ENCODE measurements around the gene SENP3.
A peak's percentile ranks its signal among the peaks of the same experiment; 100 is the strongest.

Gene SENP3

DNA sequence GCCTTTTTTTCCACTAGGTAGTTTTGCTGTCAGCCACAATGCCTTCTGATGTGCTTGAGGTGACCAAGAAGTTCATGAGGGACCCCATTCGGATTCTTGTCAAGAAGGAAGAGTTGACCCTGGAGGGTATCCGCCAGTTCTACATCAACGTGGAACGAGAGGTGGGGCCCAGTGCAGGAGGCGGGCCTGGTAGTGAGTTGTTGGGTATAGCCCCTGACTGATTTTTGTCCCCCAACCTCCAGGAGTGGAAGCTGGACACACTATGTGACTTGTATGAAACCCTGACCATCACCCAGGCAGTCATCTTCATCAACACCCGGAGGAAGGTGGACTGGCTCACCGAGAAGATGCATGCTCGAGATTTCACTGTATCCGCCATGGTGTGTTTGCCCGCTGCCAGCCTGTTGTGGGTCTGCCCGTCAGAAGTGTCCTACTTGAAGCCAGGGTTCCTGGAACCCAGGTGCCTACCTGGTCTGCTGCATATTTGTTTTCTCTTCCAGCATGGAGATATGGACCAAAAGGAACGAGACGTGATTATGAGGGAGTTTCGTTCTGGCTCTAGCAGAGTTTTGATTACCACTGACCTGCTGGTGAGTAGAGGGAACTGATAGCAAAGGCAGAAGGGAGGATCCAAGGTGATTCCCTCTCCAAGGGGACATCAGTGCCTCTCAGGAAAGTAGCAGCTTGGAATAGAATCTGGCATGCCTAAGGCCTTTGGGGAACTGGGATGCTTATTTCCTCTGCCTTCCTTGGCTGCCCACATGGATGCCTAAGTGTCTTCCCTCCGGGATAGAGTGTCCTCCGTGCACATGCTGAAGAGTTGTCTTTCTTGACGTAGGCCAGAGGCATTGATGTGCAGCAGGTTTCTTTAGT is 15.8 kb downstream of the SENP3 start:
- no peak for DNase-seq

DNA sequence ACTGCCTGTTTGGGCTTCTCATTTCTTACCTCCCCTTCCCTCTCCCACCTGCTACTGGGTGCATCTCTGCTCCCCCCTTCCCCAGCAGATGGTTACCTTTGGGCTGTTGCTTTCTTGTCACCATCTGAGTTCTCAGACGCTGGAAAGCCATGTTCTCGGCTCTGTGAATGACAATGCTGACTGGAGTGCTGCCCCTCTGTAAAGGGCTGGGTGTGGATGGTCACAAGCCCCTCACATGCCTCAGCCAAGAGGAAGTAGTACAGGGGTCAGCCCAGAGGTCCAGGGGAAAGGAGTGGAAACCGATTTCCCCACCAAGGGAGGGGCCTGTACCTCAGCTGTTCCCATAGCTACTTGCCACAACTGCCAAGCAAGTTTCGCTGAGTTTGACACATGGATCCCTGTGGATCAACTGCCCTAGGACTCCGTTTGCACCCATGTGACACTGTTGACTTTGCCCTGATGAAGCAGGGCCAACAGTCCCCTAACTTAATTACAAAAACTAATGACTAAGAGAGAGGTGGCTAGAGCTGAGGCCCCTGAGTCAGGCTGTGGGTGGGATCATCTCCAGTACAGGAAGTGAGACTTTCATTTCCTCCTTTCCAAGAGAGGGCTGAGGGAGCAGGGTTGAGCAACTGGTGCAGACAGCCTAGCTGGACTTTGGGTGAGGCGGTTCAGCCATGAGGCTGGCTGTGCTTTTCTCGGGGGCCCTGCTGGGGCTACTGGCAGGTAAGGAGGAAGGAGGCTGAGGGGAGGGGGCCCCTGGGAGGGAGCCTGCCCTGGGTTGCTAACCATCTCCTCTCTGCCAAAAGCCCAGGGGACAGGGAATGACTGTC is 17.5 kb downstream of the SENP3 start, which contains the start of gene CD68:
Gene CD68 (plus strand): TSS at position 638 of the 833 bp plus-strand sequence. CDS start 40 bp downstream, at position 678.
- DNase-seq, result peak; percentile 88

DNA sequence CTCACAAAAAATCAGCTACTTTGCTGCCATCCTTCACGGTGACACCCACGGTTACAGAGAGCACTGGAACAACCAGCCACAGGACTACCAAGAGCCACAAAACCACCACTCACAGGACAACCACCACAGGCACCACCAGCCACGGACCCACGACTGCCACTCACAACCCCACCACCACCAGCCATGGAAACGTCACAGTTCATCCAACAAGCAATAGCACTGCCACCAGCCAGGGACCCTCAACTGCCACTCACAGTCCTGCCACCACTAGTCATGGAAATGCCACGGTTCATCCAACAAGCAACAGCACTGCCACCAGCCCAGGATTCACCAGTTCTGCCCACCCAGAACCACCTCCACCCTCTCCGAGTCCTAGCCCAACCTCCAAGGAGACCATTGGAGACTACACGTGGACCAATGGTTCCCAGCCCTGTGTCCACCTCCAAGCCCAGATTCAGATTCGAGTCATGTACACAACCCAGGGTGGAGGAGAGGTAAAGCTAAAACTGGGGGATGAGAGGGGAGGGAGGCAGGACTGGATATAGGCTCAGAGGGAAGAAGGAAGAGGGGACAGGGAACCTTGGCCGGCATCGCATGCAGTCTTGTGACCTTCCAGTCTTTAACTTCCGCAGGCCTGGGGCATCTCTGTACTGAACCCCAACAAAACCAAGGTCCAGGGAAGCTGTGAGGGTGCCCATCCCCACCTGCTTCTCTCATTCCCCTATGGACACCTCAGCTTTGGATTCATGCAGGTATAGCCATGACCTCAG is 18.3 kb downstream of the SENP3 start:
- no peak for DNase-seq

DNA sequence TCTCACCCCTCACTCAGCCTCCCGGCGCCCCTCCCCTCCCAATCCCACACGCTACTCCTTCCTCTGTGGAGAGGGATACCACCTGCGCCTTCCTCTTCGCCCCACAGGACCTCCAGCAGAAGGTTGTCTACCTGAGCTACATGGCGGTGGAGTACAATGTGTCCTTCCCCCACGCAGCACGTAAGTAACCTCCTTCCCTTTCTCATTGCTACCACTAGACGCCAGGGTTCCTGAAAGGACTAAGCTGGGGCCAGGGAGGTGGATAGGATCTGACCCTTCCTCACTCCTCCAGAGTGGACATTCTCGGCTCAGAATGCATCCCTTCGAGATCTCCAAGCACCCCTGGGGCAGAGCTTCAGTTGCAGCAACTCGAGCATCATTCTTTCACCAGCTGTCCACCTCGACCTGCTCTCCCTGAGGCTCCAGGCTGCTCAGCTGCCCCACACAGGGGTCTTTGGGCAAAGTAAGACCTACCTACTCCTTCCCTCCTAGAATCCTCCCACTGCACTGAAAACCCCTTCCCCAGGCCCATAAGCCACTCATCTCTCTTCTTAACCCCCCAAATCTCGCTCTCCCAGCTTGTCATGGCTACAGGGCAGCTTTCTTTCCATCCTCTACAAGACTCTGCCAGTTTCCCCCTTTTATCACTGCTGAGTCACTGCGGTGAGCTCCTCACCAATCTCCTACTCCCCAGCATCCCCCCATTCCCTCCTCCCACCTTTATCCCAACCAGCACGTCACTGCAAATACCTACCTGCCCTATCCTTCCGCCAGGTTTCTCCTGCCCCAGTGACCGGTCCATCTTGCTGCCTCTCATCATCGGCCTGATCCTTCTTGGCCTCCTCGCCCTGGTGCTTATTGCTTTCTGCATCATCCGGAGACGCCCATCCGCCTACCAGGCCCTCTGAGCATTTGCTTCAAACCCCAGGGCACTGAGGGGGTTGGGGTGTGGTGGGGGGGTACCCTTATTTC is 19.2 kb downstream of the SENP3 start:
- no peak for DNase-seq

DNA sequence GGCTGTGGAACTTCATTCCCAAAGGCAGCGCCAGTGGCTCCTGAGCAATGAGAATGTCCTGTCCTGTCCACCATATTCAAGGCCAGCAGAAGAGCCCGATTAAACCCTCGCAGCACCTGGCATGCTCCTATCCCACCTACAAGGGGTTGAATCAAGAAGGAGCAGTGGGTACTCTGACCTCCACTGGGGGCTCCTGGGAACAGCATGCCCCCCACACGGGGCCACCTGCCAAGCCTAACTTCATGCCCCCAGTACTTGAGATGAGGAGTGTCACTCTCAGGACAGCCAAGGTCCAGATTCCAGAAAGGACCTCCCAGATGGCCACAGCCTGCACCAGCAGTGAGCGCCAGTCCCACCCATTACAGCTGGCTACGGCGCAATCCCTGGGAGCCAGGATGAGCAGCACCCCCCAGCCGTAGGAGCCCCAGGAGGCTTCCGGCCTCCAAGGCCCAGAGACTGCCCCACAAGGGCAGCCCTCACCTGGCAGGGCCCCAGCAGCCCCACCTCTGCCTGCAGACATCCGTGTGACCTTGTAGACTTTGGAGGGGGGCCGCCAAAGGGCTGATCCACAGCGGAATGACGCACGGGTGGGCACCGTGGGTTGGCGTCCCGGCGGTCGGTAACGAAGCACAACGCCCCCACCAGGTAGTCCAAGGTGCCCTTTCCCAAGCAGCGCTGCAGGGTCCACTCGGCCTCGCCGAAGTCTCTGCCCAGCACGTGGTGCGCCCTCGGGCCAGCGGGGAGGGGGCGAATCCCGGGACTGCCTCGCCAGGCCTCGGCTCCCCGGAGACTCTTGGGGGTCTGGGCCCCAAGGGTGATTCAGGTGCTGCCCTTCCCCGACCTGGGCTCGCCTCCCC is 20.9 kb downstream of the SENP3 start:
- DNase-seq, result no peak

DNA sequence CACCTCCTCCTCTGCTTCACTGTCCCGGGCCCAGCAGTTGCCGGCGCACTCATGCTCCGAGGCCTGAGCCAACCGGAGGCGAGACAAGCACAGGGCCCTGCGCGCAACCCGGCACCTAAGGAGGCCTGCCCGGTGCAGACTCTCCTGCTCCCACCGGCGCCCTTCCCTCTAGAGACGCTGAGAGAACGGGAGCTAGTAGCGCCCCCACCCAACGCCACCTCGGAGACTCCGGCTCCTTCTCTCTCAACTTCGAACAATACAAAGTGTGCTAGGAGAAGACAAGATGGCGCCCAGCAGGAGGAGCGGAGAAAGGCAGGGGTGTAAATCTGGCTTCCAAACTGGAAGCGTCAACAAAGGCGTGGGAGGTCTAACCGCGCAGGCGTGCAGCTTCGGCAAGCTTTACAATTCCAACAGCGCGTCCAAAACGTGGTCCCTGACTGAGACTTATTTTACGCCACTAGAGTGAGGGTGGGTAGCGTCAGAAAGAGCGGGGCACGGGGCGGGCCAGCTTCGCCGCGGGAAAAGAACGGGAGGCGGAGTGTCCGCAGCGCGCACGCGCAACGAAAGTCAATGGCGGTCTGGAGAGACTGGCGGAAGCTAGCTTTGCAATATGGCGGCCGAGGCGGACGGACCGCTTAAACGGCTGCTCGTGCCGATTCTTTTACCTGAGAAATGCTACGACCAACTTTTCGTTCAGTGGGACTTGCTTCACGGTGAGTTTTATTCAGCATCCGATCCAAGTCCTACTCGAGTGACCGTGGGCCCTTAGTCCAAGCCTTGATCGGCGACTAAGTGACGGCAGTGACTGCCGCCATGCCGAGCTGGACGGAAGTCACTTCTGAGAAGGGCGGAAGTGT is 21.8 kb downstream of the SENP3 start, which contains the start of gene MPDU1:
Gene MPDU1 (plus strand): TSS at position 600 of the 857 bp plus-strand sequence. CDS start 11 bp downstream, at position 611.
- DNase-seq, result peak; percentile 98

DNA sequence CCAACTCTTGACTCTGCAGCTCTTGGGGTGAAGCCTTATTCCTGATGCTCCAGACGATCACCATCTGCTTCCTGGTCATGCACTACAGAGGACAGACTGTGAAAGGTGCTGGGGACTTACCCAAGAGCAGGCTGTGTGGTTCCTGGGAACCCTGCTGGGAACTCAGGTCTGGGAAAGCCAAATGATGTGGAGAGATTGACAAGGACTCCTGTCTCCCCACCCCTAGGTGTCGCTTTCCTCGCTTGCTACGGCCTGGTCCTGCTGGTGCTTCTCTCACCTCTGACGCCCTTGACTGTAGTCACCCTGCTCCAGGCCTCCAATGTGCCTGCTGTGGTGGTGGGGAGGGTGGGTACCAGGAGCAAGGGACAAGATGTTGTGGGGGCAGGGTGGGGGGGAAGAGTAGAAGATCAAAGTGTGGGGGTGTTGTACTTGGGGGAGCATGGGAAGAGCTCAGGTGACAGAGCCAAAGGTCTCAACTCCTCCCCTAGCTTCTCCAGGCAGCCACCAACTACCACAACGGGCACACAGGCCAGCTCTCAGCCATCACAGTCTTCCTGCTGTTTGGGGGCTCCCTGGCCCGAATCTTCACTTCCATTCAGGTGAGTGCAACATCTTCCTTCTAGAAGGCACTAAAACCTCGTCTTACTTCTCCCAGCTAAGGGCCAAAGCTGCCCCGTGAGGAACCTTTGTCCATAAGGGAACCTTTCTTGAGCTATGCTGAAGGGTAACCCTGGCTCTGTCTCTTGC is 25.1 kb downstream of the SENP3 start:
- DNase-seq, result peak; percentile 18

DNA sequence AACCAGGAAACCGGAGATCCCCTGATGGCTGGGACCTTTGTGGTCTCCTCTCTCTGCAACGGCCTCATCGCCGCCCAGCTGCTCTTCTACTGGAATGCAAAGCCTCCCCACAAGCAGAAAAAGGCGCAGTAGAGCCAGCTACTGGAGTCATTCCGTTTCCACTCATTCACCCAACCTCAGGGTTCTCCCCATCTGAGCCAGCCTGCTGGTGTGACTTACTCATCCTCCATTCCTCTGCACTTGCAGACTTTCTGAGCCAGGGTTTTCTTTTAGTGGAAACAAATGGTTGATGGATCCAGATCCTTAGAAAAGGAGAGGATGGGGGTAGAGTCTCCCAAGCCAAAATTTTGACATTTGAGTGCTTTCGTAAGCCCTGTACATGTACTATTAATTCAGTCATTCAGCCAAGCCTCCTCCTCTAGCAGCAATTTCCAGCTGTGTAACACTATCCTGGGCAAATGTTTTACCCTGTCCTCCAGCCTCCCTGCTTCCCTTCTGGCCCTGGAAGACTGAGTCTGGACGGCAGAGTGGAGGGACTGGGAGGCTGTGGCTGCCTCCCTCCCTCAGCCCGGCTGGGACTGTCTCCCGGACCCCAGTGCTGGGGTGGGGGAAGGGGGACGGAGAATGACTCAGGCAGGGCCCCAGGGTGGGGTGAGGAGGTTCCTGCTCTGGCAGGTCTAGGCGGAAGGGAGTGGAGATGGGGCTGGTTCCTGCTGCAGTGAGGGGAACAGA is 25.9 kb downstream of the SENP3 start:
- peak; percentile 86 for DNase-seq

DNA sequence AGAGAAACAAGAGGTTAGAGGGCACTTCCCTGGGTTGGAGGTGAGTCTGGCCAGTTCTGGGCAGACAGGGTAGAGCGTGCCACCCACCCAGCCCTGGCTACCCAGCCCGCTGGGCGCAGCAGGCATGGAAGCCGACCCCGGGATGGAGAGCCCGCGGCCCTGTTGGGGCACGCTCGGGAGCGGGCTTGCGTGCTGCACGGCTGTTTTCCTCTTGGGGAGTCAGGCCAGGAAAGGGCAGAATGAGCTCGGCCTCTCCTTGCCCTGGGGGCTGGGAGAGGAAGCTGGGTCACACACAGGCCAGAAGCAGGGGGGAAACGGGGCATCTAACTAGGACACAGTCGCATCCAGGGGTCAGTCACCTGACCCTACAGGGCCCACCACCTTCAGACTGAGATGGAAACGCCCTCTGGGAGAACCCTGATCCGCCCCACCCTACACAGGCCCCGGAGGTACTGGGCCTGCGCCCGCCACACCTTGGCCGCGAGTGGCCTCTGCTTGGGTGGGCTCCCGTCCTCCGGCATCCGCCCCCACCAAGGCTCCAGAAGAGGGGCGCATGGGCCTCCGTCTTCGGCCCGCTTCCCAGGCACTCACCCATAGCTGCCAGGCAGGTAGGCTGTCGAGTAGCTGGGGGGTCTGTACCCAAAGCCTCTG is 27.0 kb downstream of the SENP3 start:
- no peak for DNase-seq

DNA sequence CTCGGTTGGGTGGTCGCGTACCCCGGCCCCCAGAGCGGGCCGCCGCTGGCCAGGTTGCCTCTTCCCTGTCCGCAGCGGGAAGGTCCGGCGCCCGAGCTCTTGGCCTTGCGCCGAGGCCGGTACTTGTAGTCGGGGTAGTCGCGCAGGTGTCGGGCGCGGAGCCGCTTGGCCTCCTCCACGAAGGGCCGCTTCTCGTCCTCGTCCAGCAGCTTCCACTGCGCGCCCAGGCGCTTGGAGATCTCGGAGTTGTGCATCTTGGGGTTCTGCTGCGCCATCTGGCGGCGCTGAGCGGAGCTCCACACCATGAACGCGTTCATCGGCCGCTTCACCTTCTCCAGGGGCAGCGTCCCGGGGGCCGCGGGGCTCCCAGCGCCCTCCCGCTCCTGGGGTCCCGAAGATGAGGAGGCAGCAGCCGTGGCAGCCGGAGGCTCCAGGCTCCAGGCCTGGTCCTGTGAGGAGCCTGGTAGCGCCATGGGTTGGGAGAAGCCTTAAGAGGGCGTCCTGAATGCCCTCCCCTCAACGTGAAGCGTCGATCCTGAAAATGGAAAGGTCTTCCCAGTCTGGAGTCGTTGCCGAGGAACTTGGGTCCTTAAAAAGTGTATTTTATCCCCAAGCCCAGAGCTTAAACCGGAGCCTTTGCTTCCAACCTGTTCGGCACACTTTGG is 27.6 kb downstream of the SENP3 start:
- DNase-seq, result peak; percentile 79

DNA sequence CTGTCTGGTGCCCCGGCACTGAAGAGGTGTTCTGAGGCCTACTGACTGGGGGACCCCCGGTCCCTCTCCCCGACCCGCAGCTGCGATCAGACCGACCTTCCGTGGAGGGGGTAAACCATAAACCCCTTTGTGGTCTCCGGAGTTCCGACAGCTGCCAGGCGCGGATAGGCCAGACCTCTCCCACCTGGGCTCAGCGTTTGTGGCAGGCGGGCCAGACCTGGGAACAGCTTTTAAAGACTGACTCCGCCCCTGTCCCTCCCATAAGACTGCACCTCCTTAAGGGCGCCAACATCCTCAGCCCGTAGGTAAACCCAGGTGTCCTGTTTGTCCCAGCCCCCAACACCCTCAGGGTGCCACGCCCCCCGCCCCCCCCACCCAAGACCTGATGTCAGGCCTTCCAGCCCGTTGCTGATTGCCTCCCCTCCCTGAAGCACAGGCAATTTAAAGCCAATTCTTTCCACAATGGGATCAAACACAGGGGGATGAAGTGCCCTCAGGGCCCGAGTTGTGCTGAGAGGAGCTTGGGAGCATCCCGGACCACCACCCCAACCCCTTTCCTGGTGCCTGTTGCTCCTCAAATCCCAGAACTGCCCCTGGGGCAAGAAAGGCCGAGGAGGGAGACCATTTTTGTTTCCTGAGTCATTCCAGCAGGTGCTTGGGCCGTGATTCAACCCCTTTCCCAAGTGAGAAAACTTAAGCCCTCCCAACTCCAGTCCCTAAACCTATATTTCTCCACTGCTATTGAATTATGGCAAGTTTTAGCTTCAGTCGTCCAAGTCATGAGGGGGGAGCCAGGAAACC is 28.4 kb downstream of the SENP3 start, which contains the start of gene SOX15:
Gene SOX15 (minus strand): TSS at position 204 of the 801 bp plus-strand sequence. CDS start 418 bp downstream, outside the sequence.
- peak; percentile 28 for DNase-seq

DNA sequence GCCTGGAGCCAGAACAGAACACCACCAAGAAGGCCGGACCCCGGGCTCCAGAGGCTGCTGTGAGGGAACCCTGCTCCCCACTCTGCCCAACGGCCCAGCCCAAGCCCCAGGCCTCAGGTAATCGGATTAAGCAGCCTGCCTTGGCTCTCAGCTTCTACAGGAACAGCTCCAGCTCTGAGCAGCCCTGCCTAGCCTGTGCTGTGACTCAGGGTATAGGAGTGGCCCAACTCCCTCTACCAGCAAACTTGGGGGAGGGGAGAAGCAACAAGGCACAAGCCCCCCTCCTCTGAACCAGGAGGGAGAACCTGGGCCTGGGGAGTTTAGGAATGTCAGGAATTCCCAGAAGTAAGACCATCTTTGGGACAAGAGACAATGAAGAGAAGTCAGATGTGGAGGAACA is 29.0 kb downstream of the SENP3 start:
- peak; percentile 63 for DNase-seq

DNA sequence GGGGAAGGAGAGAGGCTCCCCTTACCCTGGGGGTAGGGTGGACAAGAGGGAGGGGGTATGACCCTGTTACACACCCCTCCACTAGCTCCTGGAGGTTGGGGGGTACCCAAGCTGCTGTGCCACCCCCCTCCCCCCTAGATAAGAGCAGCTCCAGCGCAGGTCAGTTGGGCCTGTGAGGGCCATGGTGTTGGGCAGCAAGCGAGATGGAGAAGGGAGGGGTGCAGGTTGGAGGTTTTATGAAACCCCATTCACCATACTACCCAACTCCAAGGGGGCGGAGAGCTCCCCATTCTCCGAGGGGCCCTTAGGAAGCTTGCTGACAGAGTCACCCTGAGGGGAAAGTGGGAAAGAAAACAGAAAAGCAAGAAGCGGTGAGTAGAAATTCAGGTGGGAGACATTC is 29.9 kb downstream of the SENP3 start:
- DNase-seq, result no peak

DNA sequence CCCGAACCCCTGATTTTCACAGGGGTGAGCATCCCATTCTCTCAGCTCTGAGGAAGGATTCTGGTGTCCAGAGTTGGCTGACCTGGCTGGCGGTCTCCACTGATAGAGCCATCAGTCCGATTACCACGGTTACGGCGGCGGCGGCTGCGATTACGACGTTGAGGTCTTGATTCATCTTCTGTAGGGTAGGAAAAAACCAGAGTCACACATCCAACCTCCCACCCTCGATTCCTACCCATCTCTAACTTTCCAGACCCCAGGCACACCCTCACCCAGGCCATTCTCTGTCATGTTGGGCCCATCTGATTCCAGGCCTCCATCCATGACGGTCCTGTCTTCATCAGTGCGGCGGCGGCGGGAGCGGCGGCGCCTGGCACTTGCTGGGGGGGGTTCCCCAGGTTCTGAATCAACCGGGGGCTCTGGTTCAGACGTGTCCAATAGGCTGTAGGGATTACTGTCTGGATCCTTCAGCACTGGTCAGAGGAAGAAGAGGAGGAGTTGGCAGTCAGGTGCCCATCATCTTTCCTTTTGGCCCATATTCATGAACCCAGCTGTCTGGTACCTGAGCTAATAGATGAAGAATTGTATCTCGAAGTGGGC is 30.8 kb downstream of the SENP3 start:
- DNase-seq, result no peak

DNA sequence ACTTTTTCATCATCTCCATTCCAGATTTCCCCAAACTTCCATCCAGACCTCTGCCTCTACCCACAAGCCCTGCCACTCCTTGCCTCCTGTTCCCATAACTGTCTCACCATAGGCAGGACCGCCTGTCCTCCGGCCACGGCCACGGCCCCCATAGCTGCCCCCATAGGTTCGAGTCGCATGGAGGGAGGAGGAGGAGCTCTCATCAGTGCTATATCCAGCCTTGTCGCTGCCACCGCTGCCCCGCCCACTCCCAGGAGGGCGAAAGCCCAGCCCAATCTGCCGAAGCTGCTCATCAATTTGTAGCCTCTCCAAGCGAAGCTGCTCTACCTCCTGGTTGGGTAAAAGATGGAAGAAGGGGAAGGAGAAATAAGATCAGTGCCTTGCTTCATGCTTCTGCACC is 31.6 kb downstream of the SENP3 start:
- no peak for DNase-seq

All from fibroblast of skin of back (primary cell).